OCI-LY1 (cell line): ENCODE measurements around the gene TBCD.
"Not testable (repeated sequence)": the region's sequence is repeated elsewhere in the genome, so short reads cannot be mapped to it uniquely, and the experiment has no call there.

Experiments used
- H2AFZ ChIP-seq: fragments of 200-600 bp; sonication (generic), shearing (Covaris generic); 2 replicates; pipeline ENCODE4 v1.6.0; 2014; ENCODE audit warnings: antibody characterized with exemption, mild to moderate bottlenecking, low read length
- H3F3A ChIP-seq: fragments of 200-600 bp; sonication (generic), shearing (Covaris generic); 2 replicates; pipeline ENCODE4 v1.6.0; 2014; ENCODE audit warnings: mild to moderate bottlenecking, antibody characterized with exemption, low read length, moderate library complexity; ENCODE audit not compliant: insufficient read depth
- H3K27ac ChIP-seq: fragments of 200-600 bp; sonication (generic); 2 replicates; pipeline ENCODE4 v1.5.1; 2014; ENCODE audit warnings: low read length, mixed run types, mild to moderate bottlenecking, low read depth; ENCODE audit not compliant: poor library complexity, severe bottlenecking
- H3K27me3 ChIP-seq: fragments of 200-600 bp; sonication (generic); 2 replicates; pipeline ENCODE4 v1.6.0; 2014; ENCODE audit warnings: antibody characterized with exemption, mild to moderate bottlenecking, low read length, moderate library complexity; ENCODE audit not compliant: insufficient read depth
- H3K36me3 ChIP-seq: fragments of 200-600 bp; sonication (generic); 2 replicates; pipeline ENCODE4 v1.6.1; 2014; ENCODE audit warnings: mild to moderate bottlenecking, antibody characterized with exemption, low read length, moderate library complexity, mixed read lengths; ENCODE audit not compliant: insufficient read depth
- H3K4me1 ChIP-seq: fragments of 200-600 bp; sonication (generic); 2 replicates; pipeline ENCODE4 v1.5.1; 2014; ENCODE audit warnings: mild to moderate bottlenecking, low read length, moderate library complexity; ENCODE audit not compliant: insufficient read depth, severe bottlenecking
- H3K4me2 ChIP-seq: fragments of 200-600 bp; sonication (generic), shearing (Covaris generic); 2 replicates; pipeline ENCODE4 v1.6.1; 2014; ENCODE audit warnings: low read length
- H3K4me3 ChIP-seq: fragments of 200-600 bp; sonication (generic); 2 replicates; pipeline ENCODE4 v1.5.1; 2014; ENCODE audit warnings: low read length, low read depth, mild to moderate bottlenecking, mixed read lengths; ENCODE audit not compliant: poor library complexity, severe bottlenecking
- H3K79me2 ChIP-seq: fragments of 200-600 bp; shearing (Covaris generic); 2 replicates; pipeline ENCODE4 v1.6.1; 2016; ENCODE audit warnings: mixed run types, low read length, mixed read lengths; ENCODE audit not compliant: insufficient read depth
- H3K9ac ChIP-seq: fragments of 200-600 bp; sonication (generic), shearing (Covaris generic); 2 replicates; pipeline ENCODE4 v1.6.1; 2014; ENCODE audit warnings: mild to moderate bottlenecking, low read length, mixed read lengths
- H3K9me2 ChIP-seq: fragments of 200-600 bp; sonication (generic), shearing (Covaris generic); 2 replicates; pipeline ENCODE4 v1.6.1; 2014; ENCODE audit warnings: low read depth, mild to moderate bottlenecking, low read length, mixed read lengths
- H3K9me3 ChIP-seq: fragments of 200-600 bp; shearing (Covaris generic); 2 replicates; pipeline ENCODE4 v1.6.1; 2014; ENCODE audit warnings: low read length, mixed read lengths
- H4K20me1 ChIP-seq: fragments of 200-600 bp; sonication (generic), shearing (Covaris generic); 2 replicates; pipeline ENCODE4 v1.6.0; 2016; ENCODE audit warnings: mild to moderate bottlenecking, low read length; ENCODE audit not compliant: insufficient read depth
- EZH2 ChIP-seq: fragments of 200-600 bp; sonication (generic), shearing (Covaris generic); IDR thresholded peaks from 2 replicates; pipeline ENCODE4 v1.8.0; 2017; ENCODE audit warnings: borderline replicate concordance, mixed run types, mild to moderate bottlenecking, antibody characterized with exemption, low read length, moderate library complexity, mixed read lengths
- TF ChIP-seq, protein P1 (sequence below): fragments of 200-600 bp; sonication (generic), shearing (Covaris generic); IDR thresholded peaks from 2 replicates; pipeline ENCODE4 v1.5.1; 2017; ENCODE audit warnings: mild to moderate bottlenecking, antibody characterized with exemption, low read length, moderate library complexity, mixed read lengths

Gene TBCD

DNA sequence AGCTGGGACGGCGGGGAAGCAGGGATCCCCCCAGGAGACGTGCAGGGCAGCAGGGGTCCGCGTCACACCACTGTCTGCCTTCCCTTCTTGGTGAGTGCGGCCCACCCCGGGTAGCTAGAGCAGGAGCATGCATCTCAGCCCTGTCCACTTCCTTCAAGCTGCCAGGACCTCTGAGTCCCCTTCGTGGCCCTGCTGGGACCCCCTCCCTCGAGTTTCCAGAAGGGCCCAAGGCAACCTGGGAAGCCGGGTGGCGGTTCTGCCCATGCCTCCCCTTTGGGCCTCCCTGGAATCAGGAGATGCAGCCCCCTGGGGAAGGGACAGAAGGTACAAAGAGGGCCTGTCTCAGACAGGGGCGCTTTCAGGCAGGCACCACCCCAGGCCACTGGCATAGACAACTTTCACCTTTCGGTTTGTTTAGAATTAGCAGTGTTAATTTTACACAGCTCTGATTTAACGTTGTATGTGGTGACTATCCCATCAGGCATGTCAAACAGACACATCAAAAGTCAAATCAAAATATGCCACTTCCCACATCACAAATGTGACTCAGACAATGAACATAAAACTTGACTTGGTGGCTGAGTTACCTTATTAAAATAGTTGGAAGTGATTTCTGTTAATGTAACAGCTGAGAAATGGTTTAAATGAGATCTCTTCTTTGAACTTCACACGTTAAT, 233.0 kb downstream of the TBCD start:
- Histone ChIP-seq H3K9ac (no peak overlapping the region), H2AFZ (no peak overlapping the region), H3K27me3 (no peaks in the 10 kb centered on the region), H3K79me2 (no peaks in the 10 kb centered on the region), H3K4me1 (peaks cover 19% of the 10 kb centered on the region), H3K4me3 (no peak overlapping the region), H3K27ac (no peak overlapping the region), H3K4me2 (no peak overlapping the region), H3F3A (no peaks in the 10 kb centered on the region), H3K9me2 (no peaks in the 10 kb centered on the region), H4K20me1 (no peaks in the 10 kb centered on the region), H3K36me3 (no peaks in the 10 kb centered on the region), H3K9me3 (no peaks in the 10 kb centered on the region)
- TF ChIP-seq EZH2, result no peak
- TF ChIP-seq, protein P1, sequence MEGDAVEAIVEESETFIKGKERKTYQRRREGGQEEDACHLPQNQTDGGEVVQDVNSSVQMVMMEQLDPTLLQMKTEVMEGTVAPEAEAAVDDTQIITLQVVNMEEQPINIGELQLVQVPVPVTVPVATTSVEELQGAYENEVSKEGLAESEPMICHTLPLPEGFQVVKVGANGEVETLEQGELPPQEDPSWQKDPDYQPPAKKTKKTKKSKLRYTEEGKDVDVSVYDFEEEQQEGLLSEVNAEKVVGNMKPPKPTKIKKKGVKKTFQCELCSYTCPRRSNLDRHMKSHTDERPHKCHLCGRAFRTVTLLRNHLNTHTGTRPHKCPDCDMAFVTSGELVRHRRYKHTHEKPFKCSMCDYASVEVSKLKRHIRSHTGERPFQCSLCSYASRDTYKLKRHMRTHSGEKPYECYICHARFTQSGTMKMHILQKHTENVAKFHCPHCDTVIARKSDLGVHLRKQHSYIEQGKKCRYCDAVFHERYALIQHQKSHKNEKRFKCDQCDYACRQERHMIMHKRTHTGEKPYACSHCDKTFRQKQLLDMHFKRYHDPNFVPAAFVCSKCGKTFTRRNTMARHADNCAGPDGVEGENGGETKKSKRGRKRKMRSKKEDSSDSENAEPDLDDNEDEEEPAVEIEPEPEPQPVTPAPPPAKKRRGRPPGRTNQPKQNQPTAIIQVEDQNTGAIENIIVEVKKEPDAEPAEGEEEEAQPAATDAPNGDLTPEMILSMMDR, result no peak

DNA sequence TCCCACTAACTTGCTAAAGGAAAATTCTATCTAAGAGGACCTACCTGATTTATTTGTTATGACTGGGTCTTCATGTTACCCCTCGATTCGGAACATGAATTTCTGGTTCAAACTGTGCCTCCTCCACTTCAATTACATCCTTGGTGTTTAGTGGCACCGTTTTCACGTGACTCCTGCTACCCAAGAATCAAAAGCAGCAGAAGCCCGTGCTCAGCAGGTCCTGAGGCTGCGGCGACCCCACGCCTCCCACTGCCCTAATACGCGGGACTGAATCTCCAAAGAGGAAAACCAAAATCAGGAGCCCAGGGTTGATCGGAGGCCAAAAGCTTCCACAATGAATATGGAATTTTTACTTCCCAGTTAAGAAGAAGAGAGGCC, 233.6 kb downstream of the TBCD start:
- Histone ChIP-seq H3K4me2 (no peak overlapping the region), H3K9ac (no peak overlapping the region; the same call in 1 of the 2 replicates), H3K4me1 (peaks cover 14% of the 10 kb centered on the region), H3K27ac (peak overlapping the region; percentile 47), H3K27me3 (no peaks in the 10 kb centered on the region), H3K36me3 (no peaks in the 10 kb centered on the region), H3K9me2 (no peaks in the 10 kb centered on the region), H3K4me3 (no peak overlapping the region), H2AFZ (no peak overlapping the region), H3F3A (no peaks in the 10 kb centered on the region), H4K20me1 (no peaks in the 10 kb centered on the region), H3K9me3 (no peaks in the 10 kb centered on the region), H3K79me2 (no peaks in the 10 kb centered on the region)
- TF ChIP-seq, protein P1, result no peak
- TF ChIP-seq EZH2, result no peak

DNA sequence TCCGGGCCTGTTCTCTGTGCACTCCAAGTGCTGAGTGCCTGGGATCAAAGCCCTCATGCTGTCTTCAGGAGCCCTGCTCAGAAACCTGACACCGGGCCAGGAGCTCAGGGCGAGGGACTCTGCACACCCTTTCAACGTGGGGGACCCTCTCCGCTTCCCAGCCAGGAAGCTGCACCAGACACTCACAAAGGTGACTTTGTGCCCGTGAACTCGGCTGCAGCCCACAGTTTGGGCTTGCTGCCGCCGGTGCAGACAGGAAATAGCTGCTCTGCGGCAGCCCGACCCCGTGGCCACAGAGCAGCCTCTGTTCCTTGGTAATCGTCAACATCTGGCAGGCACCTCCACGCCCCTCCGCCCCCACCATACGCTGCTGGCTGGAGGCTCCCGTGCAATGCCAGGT, 234.1 kb downstream of the TBCD start:
- H3K4me2 ChIP-seq, result peak overlapping the region; percentile 6
- H3K9me2 ChIP-seq, result no peaks in the 10 kb centered on the region

DNA sequence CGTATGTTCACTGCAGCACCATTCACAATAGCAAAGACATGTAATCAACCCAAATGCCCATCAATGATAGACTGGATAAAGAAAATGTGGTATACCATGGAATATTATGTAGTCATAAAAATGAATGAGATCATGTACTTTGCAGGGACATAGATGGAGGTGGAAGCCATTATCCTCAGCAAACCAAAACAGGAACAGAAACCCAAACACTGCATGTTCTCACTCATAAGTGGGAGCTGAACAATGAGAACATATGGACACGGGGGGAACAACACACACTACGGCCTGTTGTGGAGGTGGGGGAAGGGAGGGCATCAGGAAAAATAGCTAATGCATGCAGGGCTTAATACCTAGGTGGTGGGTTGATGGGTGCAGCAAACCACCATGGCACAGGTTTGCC, 237.2 kb downstream of the TBCD start:
- H3K4me3 ChIP-seq, H3K27ac ChIP-seq, H4K20me1 ChIP-seq, H3K4me2 ChIP-seq, H3F3A ChIP-seq, H3K27me3 ChIP-seq, H3K9ac ChIP-seq, H2AFZ ChIP-seq, H3K79me2 ChIP-seq, H3K9me2 ChIP-seq, H3K36me3 ChIP-seq, H3K9me3 ChIP-seq: not testable (repeated sequence)
- peaks cover 14% of the 10 kb centered on the region for H3K4me1 ChIP-seq

More for the DNA sequence above, 234.1 kb downstream of the TBCD start:
- Histone ChIP-seq H3K79me2 (no peaks in the 10 kb centered on the region), H2AFZ (no peak overlapping the region), H3K27ac (peak overlapping the region; percentile 47), H3K4me1 (peaks cover 14% of the 10 kb centered on the region), H3K9ac (no peak overlapping the region; the same call in 1 of the 2 replicates), H3K4me3 (no peak overlapping the region), H3K9me3 (no peaks in the 10 kb centered on the region), H3F3A (no peaks in the 10 kb centered on the region), H4K20me1 (no peaks in the 10 kb centered on the region), H3K36me3 (no peaks in the 10 kb centered on the region), H3K27me3 (no peaks in the 10 kb centered on the region)
- no peak for TF ChIP-seq EZH2
